ENCODE data around the gene ORC6.

ORC6 gene

DNA sequence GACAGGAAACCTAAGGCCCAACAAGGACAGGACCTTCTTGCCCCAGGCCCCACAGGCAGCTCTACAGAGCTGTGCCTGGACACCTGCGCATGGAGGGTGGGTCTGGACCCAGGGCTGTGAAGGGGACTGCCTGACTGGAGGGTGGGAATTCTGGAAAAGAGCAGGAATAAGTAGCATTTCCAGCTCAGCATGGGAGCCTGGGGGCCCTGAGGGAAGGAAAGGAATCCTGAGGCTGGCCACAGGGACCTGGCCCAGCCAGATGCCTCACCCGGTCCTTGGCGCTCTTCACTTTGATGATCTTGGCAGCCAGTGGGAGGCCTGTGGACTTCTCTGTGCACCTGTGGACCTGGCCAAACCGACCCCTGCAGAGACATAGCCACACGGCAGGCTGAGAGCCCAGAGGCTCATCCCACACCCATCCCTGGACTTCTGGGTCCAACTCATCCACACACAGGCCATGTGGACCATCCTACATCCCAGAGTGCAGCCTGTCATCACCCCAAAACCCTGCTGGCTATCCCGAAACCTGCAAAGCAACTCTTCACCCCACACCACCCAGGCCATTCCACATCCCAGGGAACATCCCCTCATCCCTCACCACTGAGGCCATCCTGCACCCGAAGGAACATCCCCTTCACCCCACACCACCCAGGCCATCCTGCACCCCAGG, 40.0 kb downstream of the ORC6 start:
- H3K4me3 ChIP-seq (ENCODE audit: low read depth, low read length) = no peak overlapping the region
- TF ChIP-seq, protein P1, sequence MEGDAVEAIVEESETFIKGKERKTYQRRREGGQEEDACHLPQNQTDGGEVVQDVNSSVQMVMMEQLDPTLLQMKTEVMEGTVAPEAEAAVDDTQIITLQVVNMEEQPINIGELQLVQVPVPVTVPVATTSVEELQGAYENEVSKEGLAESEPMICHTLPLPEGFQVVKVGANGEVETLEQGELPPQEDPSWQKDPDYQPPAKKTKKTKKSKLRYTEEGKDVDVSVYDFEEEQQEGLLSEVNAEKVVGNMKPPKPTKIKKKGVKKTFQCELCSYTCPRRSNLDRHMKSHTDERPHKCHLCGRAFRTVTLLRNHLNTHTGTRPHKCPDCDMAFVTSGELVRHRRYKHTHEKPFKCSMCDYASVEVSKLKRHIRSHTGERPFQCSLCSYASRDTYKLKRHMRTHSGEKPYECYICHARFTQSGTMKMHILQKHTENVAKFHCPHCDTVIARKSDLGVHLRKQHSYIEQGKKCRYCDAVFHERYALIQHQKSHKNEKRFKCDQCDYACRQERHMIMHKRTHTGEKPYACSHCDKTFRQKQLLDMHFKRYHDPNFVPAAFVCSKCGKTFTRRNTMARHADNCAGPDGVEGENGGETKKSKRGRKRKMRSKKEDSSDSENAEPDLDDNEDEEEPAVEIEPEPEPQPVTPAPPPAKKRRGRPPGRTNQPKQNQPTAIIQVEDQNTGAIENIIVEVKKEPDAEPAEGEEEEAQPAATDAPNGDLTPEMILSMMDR (IDR thresholded peaks at IDR 0.05; ENCODE audit: low read depth, low read length) = no peak
- DNase-seq (ENCODE audit: low read depth, low spot score) = no peak
- in situ Hi-C loops (cut with HindIII; ENCODE audit: low sequenced_read_pairs) = no loop called here

DNA sequence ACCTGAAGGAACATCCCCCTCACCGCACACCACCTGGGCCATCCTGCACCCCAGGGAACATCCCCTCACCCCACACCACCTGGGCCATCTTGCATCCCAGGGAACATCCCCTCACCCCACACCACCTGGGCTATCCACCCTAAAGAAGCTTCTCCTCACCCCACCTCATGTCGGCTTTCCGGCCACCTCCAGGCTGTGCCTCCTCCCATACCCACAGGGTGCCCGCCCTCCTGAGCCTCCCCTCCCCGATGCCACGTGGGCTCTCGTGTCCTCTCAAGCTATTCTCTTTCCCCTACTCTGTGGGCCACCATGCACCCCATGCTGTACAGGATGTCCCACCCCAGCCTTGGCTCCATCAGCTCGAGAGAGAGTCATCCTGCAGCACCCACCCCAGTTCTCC, 40.7 kb downstream of the ORC6 start:
- in situ Hi-C loops (cut with HindIII; ENCODE audit: low sequenced_read_pairs) = no loop called here
- TF ChIP-seq, protein P1 (IDR thresholded peaks at IDR 0.05; ENCODE audit: low read depth, low read length) = no peak
- H3K4me3 ChIP-seq (ENCODE audit: low read depth, low read length) = no peak overlapping the region
- no peak for DNase-seq (ENCODE audit: low read depth, low spot score)

DNA sequence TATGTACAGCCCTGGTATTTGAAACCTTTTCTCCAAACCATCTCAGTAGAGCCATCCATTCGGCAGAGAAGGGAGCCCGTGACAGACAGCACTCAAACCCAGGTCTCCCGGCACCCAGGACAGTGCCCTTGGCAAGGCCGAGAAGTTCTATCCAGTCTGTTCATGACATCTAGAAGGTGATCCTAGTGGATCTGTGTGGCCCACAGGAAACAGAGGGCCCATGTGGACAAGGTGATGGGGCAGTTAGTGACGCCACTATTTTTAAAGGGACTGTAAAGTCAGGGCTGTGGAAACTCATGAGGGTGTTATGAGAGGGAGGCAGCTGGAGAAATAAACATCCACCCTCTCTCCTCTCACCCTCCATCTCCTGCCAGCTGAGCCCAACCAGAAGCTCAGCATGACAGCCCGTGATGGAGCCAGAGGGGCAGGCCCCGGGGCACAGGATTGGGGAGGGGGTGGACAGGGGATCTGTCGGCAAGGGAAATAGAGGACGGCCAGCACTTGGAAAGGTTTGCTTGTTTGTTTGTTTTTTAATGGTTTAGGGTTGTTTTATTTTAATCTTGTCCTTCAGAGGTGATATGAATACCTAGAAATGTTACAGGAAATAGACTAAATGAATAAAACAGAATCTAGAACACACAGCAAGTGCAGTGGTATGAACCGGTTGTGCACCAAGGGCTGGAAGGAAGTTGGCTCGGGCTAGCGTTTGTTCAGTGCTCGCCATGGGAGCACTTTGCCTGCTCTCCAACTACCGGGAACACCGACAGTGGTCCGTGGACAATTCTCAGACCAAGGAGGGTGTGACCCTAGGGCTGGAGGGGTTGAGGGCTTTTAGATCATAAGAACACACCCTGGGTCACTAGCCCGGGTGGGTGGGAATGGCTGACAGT, 41.6 kb downstream of the ORC6 start:
- no peak overlapping the region for H3K4me3 ChIP-seq (ENCODE audit: low read depth, low read length)
- TF ChIP-seq, protein P1 (IDR thresholded peaks at IDR 0.05; ENCODE audit: low read depth, low read length) = no peak
- in situ Hi-C loops (cut with HindIII; ENCODE audit: low sequenced_read_pairs) = no loop called here

DNA sequence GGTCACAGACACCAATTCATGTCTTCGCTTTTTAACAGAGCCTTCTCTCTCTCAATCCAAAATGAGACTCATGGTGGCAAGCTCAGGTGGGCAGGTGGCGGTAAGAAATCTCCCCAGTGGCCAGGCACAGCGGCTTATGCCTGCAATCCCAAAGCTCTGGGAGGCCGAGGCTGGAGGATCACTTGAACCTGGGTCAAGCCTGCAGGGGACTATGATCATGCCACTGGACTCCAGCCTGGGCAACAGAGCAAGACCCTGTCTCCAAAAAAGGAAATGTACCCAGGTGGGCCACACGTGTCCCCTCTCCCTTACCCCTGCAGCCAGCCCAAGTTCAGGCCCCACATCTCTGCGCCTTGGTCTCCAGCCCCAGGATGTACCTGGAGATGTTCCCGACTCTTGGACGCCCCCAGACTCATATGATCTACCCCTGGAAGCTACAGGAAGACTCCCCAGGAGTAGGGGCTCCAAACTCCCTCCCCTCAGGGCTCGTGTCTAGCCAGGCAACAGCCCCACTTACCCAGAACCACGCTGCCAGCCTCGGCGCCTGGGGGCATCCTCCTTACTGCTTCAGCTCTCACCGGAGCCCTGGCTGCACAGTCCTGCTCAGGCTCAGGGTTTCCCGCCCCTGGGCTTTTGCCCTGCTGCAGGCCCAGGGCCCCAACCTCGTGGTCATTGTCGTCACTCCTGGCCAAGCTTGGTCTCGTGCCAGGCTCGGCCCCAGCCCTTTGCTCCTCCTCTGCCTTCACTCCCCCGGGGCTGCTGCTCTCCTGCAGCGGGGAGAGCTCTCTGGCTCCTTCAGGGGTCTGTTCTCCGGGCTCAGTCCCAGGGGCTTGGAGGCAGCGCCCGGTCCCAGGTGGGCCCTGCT, 42.5 kb downstream of the ORC6 start:
- TF ChIP-seq, protein P1 (IDR thresholded peaks at IDR 0.05; ENCODE audit: low read depth, low read length) = no peak
- no peak for DNase-seq (ENCODE audit: low read depth, low spot score)
- no peak overlapping the region for H3K4me3 ChIP-seq (ENCODE audit: low read depth, low read length)
- in situ Hi-C loops (cut with HindIII; ENCODE audit: low sequenced_read_pairs) = no loop called here

More for the DNA sequence above, 41.6 kb downstream of the ORC6 start:
- no peak for DNase-seq (ENCODE audit: low read depth, low spot score)

DNA sequence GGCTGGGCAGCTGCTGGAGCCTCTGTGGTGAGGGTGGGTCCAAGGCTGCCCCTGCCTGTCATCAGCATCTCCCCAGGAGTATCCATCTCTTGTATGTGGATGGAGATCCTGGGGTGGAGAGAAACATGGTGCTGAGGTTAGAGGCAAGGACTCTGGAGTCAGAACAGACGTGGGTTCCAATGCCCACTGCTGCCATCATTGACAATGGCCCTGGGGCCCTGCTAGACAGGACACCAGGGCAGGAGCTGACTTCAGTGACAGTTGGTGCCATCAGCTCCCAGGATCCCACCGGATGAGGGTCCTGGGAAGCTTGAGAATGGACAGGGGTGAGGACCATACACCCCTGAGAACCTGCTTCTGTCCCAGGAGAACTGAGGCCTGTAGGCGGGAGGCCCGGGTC, 43.1 kb downstream of the ORC6 start:
- DNase-seq (ENCODE audit: low read depth, low spot score) = no peak
- TF ChIP-seq, protein P1 (IDR thresholded peaks at IDR 0.05; ENCODE audit: low read depth, low read length) = no peak
- no peak overlapping the region for H3K4me3 ChIP-seq (ENCODE audit: low read depth, low read length)
- in situ Hi-C loops (cut with HindIII; ENCODE audit: low sequenced_read_pairs) = no loop called here

DNA sequence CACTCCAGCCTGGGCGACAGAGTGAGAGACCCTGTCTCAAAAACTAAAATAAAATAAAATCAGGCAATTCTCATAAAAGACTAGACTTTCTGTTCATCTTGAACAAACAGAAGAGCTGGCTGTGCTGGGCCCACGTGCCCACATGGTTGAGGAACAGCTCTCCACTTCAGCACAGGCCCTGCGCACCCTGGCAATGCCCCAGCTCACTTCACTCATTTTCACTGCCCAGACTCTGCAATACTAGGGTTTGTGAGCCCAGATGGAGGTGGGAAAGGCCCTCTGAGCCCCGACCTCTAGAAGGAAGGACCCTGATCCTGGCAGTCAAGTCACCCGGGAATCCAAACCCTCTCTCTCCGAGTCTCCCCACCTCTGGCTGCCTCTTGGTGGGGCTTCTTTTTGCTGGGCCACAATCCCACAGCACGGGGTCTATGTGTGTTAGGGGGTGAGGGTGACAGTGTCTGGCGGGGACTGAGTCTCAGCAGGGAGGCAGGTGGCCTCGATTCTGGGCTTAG, 43.9 kb downstream of the ORC6 start:
- DNase-seq (ENCODE audit: low read depth, low spot score) = no peak
- in situ Hi-C loops (cut with HindIII; ENCODE audit: low sequenced_read_pairs) = no loop called here
- TF ChIP-seq, protein P1 (IDR thresholded peaks at IDR 0.05; ENCODE audit: low read depth, low read length) = no peak
- H3K4me3 ChIP-seq (ENCODE audit: low read depth, low read length) = no peak overlapping the region
